HepG2 (cell line): ENCODE data around the gene TNRC18. TPM values are rescaled to one million over a fixed set of nuclear protein-coding genes. Genes with fewer than 3 reads are reported as not detected.

Experiments
- AGO2 ChIP-seq: fragments of 200-400 bp; formaldehyde crosslinking; optimal IDR thresholded peaks from 2 replicates; pipeline ENCODE3; 2017; ENCODE audit warnings: mild to moderate bottlenecking, low read depth, low read length, moderate library complexity
- JDP2 ChIP-seq: sonication (generic); formaldehyde crosslinking; IDR thresholded peaks from 2 replicates; pipeline ENCODE4 v1.8.1; 2022; ENCODE audit warnings: missing genetic modification reagents, borderline replicate concordance
- KAT7 ChIP-seq: IDR thresholded peaks from 2 replicates; pipeline ENCODE4 v1.6.1; 2018; ENCODE audit warnings: borderline replicate concordance, missing compliant biosample characterization
- NBN ChIP-seq: fragments of 450-650 bp; conservative IDR thresholded peaks from 2 replicates; pipeline ENCODE4 v1.6.1; 2017
- RORA ChIP-seq: sonication (generic); formaldehyde crosslinking; IDR thresholded peaks from 2 replicates; pipeline ENCODE4 v1.5.0; 2020; ENCODE audit warnings: mild to moderate bottlenecking, missing genetic modification reagents, moderate library complexity
- ZBTB7A ChIP-seq: sonication (generic); formaldehyde crosslinking; IDR thresholded peaks from 2 replicates; pipeline ENCODE4 v1.8.0; 2022; ENCODE audit warnings: mild to moderate bottlenecking, missing genetic modification reagents
- ZNF263 ChIP-seq: sonication (generic); formaldehyde crosslinking; IDR thresholded peaks from 2 replicates; pipeline ENCODE4 v1.4.0; 2020; ENCODE audit warnings: missing genetic modification reagents
- ZNF33B ChIP-seq: sonication (generic); formaldehyde crosslinking; IDR thresholded peaks from 2 replicates; pipeline ENCODE4 v1.5.1; 2020; ENCODE audit warnings: mild to moderate bottlenecking, missing genetic modification reagents
- ZNF615 ChIP-seq: sonication (generic); formaldehyde crosslinking; IDR thresholded peaks from 2 replicates; pipeline ENCODE4 v1.5.0; 2020; ENCODE audit warnings: mild to moderate bottlenecking, missing genetic modification reagents, borderline replicate concordance
- ZNF644 ChIP-seq: IDR thresholded peaks from 2 replicates; pipeline ENCODE4 v1.6.1; 2016; ENCODE audit warnings: low read depth
- ZSCAN29 ChIP-seq: sonication (generic); formaldehyde crosslinking; conservative IDR thresholded peaks from 2 replicates; pipeline ENCODE4 v1.4.0; 2020; ENCODE audit warnings: mild to moderate bottlenecking, missing genetic modification reagents
- ZSCAN31 ChIP-seq: sonication (generic); formaldehyde crosslinking; IDR thresholded peaks from 2 replicates; pipeline ENCODE4 v1.5.0; 2020; ENCODE audit warnings: low read depth, mild to moderate bottlenecking, missing genetic modification reagents
- polyA plus RNA-seq, 8 experiments: library from polyadenylated mRNA; depleted of rRNA in 3 of 8; stranded (reverse) in 7 of 8; unstranded in 1 of 8; fragments of >200 nt; fragmentation: Illumina TruSeq in 4 of 8; extraction: Trizol in 4 of 8; gene quantifications; 2 replicates each; pipeline versions ENCODE4 v1.2.1 to v1.2.3, GENCODE V29; 2011 to 2016; ENCODE audit warnings: low read depth in 4 of 8, missing spikeins in 1 of 8, mixed read lengths in 1 of 8; ENCODE audit not compliant: insufficient read depth in 1 of 8
- total RNA-seq, 5 experiments: library from RNA; depleted of rRNA; stranded (reverse); fragments of >200 nt; fragmentation: Illumina TruSeq; extraction: Trizol; gene quantifications; 2 replicates each; pipeline ENCODE4 v1.2.3, GENCODE V29; 2016; ENCODE audit warnings: low read depth in 1 of 5
- TF ChIP-seq, protein P1 (sequence below): sonication (generic); formaldehyde crosslinking; IDR thresholded peaks from 2 replicates; pipeline ENCODE4 v1.9.0; 2021; ENCODE audit warnings: missing genetic modification reagents, borderline replicate concordance
- TF ChIP-seq, protein P2 (sequence below): sonication (generic); formaldehyde crosslinking; IDR thresholded peaks from 2 replicates; pipeline ENCODE4 v1.5.0; 2020; ENCODE audit warnings: mild to moderate bottlenecking, missing genetic modification reagents
- TF ChIP-seq, protein P3 (sequence below): sonication (generic); formaldehyde crosslinking; IDR thresholded peaks from 2 replicates; pipeline ENCODE4 v1.4.0; 2020; ENCODE audit warnings: missing genetic modification reagents
- TF ChIP-seq, protein P4 (sequence below): sonication (generic); formaldehyde crosslinking; IDR thresholded peaks from 2 replicates; pipeline ENCODE4 v1.4.0; 2020; ENCODE audit warnings: missing genetic modification reagents
- TF ChIP-seq, protein P5 (sequence below): sonication (generic); formaldehyde crosslinking; IDR thresholded peaks from 2 replicates; pipeline ENCODE4 v1.5.1; 2020; ENCODE audit warnings: missing genetic modification reagents, mild to moderate bottlenecking, borderline replicate concordance
- TF ChIP-seq, protein P6 (sequence below): IDR thresholded peaks from 2 replicates; pipeline ENCODE4 v1.6.1; 2016; ENCODE audit warnings: missing genetic modification reagents, missing compliant biosample characterization

Gene TNRC18
- total and polyA plus RNA-seq, 2 of the 13 experiments (the other 11 are each of a cell fraction or from before 2014, with no cell fraction given), result 11.7 to 17.4 TPM

DNA sequence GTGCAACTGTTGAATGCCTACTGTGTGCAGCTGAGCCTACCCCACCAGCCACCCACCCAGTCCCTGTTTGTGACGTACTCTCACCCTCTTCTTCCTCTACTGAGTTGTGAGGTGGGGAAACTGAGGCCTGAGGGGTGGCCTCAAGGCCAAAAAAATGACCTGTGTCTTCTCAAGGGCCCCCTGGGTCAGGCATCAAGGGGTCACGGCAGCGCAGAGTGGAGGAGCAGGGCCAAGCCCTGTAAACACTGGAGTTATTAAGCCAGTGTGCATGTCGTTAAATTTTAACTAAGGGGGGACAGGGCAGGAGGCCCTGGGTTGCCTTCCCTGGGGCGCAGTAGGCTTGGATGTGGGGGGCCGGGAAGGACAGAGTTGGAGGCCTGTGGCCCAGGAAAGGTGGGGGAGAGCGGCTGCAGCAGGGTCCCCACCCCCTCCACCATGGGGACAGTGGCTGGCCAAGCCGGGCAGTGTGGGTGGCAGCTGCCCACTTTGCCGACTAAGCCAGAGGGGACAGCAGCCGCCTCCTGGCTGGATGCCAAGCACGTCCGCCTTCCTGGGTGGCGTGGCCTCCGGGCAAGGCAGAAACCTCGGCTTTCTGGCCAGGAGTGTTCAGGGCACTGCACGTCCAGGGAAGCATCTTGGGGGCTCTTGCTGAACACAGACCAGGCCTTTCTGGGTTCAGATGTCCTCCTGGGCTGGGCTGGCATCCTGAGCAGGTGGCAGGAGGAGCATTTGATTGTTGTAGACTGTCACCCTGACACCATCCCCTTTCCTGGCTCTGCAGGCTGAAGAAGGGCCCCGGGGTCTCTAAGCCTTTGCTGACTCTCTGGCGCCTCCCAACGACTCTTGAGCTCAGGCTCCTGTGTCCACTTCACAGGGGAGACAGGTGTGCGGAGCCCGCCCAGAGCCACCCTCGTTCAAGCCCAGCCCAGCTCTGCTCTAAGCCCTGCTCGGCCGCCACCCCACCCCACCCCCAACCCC lies 139.0 kb downstream of the TNRC18 start (continued):
- TF ChIP-seq, protein P1, sequence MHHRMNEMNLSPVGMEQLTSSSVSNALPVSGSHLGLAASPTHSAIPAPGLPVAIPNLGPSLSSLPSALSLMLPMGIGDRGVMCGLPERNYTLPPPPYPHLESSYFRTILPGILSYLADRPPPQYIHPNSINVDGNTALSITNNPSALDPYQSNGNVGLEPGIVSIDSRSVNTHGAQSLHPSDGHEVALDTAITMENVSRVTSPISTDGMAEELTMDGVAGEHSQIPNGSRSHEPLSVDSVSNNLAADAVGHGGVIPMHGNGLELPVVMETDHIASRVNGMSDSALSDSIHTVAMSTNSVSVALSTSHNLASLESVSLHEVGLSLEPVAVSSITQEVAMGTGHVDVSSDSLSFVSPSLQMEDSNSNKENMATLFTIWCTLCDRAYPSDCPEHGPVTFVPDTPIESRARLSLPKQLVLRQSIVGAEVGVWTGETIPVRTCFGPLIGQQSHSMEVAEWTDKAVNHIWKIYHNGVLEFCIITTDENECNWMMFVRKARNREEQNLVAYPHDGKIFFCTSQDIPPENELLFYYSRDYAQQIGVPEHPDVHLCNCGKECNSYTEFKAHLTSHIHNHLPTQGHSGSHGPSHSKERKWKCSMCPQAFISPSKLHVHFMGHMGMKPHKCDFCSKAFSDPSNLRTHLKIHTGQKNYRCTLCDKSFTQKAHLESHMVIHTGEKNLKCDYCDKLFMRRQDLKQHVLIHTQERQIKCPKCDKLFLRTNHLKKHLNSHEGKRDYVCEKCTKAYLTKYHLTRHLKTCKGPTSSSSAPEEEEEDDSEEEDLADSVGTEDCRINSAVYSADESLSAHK (CRISPR knock-in tag), result no peak
- TF ChIP-seq RORA (CRISPR knock-in tag) (no peak), ZBTB7A (CRISPR knock-in tag) (peak; percentile 66), ZNF263 (CRISPR knock-in tag) (peak; percentile 71), AGO2 (peak; percentile 63), ZNF615 (CRISPR knock-in tag) (no peak; the same call in 1 of the 2 replicates), ZNF33B (0 out of 2 replicates have a peak, but pooled peaks have one; percentile 67), ZSCAN31 (peak; percentile 62; the same call in 1 of the 2 replicates), NBN (no peak), JDP2 (CRISPR knock-in tag) (no peak), ZNF644 (no peak), KAT7 (CRISPR knock-in tag) (no peak), ZSCAN29 (CRISPR knock-in tag) (no peak)
- TF ChIP-seq, protein P2, sequence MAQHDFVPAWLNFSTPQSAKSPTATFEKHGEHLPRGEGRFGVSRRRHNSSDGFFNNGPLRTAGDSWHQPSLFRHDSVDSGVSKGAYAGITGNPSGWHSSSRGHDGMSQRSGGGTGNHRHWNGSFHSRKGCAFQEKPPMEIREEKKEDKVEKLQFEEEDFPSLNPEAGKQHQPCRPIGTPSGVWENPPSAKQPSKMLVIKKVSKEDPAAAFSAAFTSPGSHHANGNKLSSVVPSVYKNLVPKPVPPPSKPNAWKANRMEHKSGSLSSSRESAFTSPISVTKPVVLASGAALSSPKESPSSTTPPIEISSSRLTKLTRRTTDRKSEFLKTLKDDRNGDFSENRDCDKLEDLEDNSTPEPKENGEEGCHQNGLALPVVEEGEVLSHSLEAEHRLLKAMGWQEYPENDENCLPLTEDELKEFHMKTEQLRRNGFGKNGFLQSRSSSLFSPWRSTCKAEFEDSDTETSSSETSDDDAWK (CRISPR knock-in tag), result no peak
- TF ChIP-seq, protein P3, sequence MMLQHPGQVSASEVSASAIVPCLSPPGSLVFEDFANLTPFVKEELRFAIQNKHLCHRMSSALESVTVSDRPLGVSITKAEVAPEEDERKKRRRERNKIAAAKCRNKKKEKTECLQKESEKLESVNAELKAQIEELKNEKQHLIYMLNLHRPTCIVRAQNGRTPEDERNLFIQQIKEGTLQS (CRISPR knock-in tag), result no peak
- TF ChIP-seq, protein P4, sequence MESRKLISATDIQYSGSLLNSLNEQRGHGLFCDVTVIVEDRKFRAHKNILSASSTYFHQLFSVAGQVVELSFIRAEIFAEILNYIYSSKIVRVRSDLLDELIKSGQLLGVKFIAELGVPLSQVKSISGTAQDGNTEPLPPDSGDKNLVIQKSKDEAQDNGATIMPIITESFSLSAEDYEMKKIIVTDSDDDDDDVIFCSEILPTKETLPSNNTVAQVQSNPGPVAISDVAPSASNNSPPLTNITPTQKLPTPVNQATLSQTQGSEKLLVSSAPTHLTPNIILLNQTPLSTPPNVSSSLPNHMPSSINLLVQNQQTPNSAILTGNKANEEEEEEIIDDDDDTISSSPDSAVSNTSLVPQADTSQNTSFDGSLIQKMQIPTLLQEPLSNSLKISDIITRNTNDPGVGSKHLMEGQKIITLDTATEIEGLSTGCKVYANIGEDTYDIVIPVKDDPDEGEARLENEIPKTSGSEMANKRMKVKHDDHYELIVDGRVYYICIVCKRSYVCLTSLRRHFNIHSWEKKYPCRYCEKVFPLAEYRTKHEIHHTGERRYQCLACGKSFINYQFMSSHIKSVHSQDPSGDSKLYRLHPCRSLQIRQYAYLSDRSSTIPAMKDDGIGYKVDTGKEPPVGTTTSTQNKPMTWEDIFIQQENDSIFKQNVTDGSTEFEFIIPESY (CRISPR knock-in tag), result no peak
- TF ChIP-seq, protein P5, sequence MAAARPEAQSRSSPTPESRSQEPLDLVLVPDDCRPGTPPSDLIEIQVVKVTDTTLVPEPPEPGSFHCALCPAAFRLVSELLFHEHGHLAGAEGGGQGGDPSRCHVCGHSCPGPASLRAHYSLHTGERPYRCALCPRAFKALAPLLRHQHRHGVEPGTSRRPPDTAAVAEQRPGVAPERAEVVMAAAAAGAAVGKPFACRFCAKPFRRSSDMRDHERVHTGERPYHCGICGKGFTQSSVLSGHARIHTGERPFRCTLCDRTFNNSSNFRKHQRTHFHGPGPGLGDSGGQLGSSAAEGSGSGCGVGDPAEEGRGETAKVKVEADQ (CRISPR knock-in tag), result 0 out of 2 replicates have a peak, but pooled peaks have one; percentile 33
- TF ChIP-seq, protein P6, sequence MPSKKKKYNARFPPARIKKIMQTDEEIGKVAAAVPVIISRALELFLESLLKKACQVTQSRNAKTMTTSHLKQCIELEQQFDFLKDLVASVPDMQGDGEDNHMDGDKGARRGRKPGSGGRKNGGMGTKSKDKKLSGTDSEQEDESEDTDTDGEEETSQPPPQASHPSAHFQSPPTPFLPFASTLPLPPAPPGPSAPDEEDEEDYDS (CRISPR knock-in tag), result peak; percentile 52; the same call in 1 of the 2 replicates
